HepG2 (cell line): ENCODE measurements around the gene PCBP4. TPM values are rescaled to one million over a fixed set of nuclear protein-coding genes. Genes with fewer than 3 reads are reported as not detected.

Source experiments
- GMEB1 ChIP-seq: sonication (generic); formaldehyde crosslinking; IDR thresholded peaks from 2 replicates; pipeline ENCODE4 v1.5.1; 2020; ENCODE audit warnings: missing genetic modification reagents, mild to moderate bottlenecking, borderline replicate concordance
- HIC2 ChIP-seq: sonication (generic); formaldehyde crosslinking; IDR thresholded peaks from 2 replicates; pipeline ENCODE4 v1.9.0; 2022; ENCODE audit warnings: low read depth, missing genetic modification reagents
- HNF4A ChIP-seq: sonication (generic); formaldehyde crosslinking; IDR thresholded peaks from 2 replicates; pipeline ENCODE4 v1.4.0; 2020; ENCODE audit warnings: missing genetic modification reagents
- MTA3 ChIP-seq: sonication (generic); formaldehyde crosslinking; IDR thresholded peaks from 2 replicates; pipeline ENCODE4 v1.4.0; 2020; ENCODE audit warnings: missing genetic modification reagents
- MZF1 ChIP-seq: sonication (generic); formaldehyde crosslinking; IDR thresholded peaks from 2 replicates; pipeline ENCODE4 v1.8.1; 2023; ENCODE audit warnings: mild to moderate bottlenecking, missing genetic modification reagents, borderline replicate concordance
- NCOA1 ChIP-seq: sonication (generic); formaldehyde crosslinking; IDR thresholded peaks from 2 replicates; pipeline ENCODE4 v1.9.0; 2021; ENCODE audit warnings: missing genetic modification reagents
- NFYB ChIP-seq: sonication (generic); formaldehyde crosslinking; IDR thresholded peaks from 2 replicates; pipeline ENCODE4 v1.4.0; 2020; ENCODE audit warnings: missing genetic modification reagents
- NONO ChIP-seq, 2 experiments: fragments of 450-650 bp in 1 of 2; sonication (generic) in 1 of 2; formaldehyde crosslinking in 1 of 2; IDR thresholded peaks in 1 of 2; conservative IDR thresholded peaks in 1 of 2; 2 replicates each; pipeline versions ENCODE4 v1.6.1 to v1.8.0; 2017 to 2022; ENCODE audit warnings: mild to moderate bottlenecking in 1 of 2, missing genetic modification reagents in 1 of 2, moderate library complexity in 1 of 2
- POLR2A ChIP-seq, 2 experiments: IDR thresholded peaks; 2 replicates each; pipeline ENCODE4 v1.6.1; 2011; ENCODE audit warnings: low read depth in 2 of 2, low read length in 2 of 2, mild to moderate bottlenecking in 1 of 2, moderate library complexity in 1 of 2; ENCODE audit not compliant: insufficient read depth in 1 of 2
- REXO4 ChIP-seq: sonication (generic); formaldehyde crosslinking; IDR thresholded peaks from 2 replicates; pipeline ENCODE4 v1.8.0; 2022; ENCODE audit warnings: missing genetic modification reagents, mild to moderate bottlenecking, borderline replicate concordance
- SATB2 ChIP-seq: sonication (generic); formaldehyde crosslinking; IDR thresholded peaks from 2 replicates; pipeline ENCODE4 v1.5.0; 2020; ENCODE audit warnings: missing genetic modification reagents
- SMARCE1 ChIP-seq: fragments of 450-650 bp; IDR thresholded peaks from 2 replicates; pipeline ENCODE4 v1.6.1; 2017; ENCODE audit warnings: borderline replicate concordance
- SP140L ChIP-seq: sonication (generic); formaldehyde crosslinking; IDR thresholded peaks from 2 replicates; pipeline ENCODE4 v1.4.0; 2020; ENCODE audit warnings: missing genetic modification reagents, borderline replicate concordance
- STAT5B ChIP-seq: sonication (generic); formaldehyde crosslinking; IDR thresholded peaks from 2 replicates; pipeline ENCODE4 v1.4.0; 2020; ENCODE audit warnings: missing genetic modification reagents
- TCF7L2 ChIP-seq: IDR thresholded peaks from 2 replicates; pipeline ENCODE4 v1.6.1; 2011; ENCODE audit warnings: mild to moderate bottlenecking, low read depth, low read length, moderate library complexity
- TEF ChIP-seq: sonication (generic); formaldehyde crosslinking; IDR thresholded peaks from 2 replicates; pipeline ENCODE4 v1.5.0; 2020; ENCODE audit warnings: missing genetic modification reagents
- THAP8 ChIP-seq: sonication (generic); formaldehyde crosslinking; IDR thresholded peaks from 2 replicates; pipeline ENCODE4 v1.5.1; 2020; ENCODE audit warnings: missing genetic modification reagents, mild to moderate bottlenecking, borderline replicate concordance
- ZFP36L2 ChIP-seq: sonication (generic); formaldehyde crosslinking; IDR thresholded peaks from 2 replicates; pipeline ENCODE4 v1.4.0; 2020; ENCODE audit warnings: missing genetic modification reagents
- ZNF12 ChIP-seq: sonication (generic); formaldehyde crosslinking; IDR thresholded peaks from 2 replicates; pipeline ENCODE4 v1.5.0; 2020; ENCODE audit warnings: missing genetic modification reagents
- ZNF501 ChIP-seq: sonication (generic); formaldehyde crosslinking; IDR thresholded peaks from 2 replicates; pipeline ENCODE4 v1.5.1; 2020; ENCODE audit warnings: mild to moderate bottlenecking, moderate library complexity, missing genetic modification reagents
- ZNF547 ChIP-seq: sonication (generic); formaldehyde crosslinking; IDR thresholded peaks from 2 replicates; pipeline ENCODE4 v1.5.1; 2020; ENCODE audit warnings: mild to moderate bottlenecking, missing genetic modification reagents
- ZNF563 ChIP-seq: sonication (generic); formaldehyde crosslinking; IDR thresholded peaks from 2 replicates; pipeline ENCODE4 v1.8.0; 2022; ENCODE audit warnings: mild to moderate bottlenecking, moderate library complexity, missing genetic modification reagents
- ZNF644 ChIP-seq: IDR thresholded peaks from 2 replicates; pipeline ENCODE4 v1.6.1; 2016; ENCODE audit warnings: low read depth
- ZNF670 ChIP-seq: sonication (generic); formaldehyde crosslinking; IDR thresholded peaks from 2 replicates; pipeline ENCODE4 v1.8.0; 2022; ENCODE audit warnings: mild to moderate bottlenecking, missing genetic modification reagents, borderline replicate concordance
- ZNF770 ChIP-seq: sonication (generic); formaldehyde crosslinking; IDR thresholded peaks from 2 replicates; pipeline ENCODE4 v1.5.0; 2020; ENCODE audit warnings: mild to moderate bottlenecking, missing genetic modification reagents
- ZNF839 ChIP-seq: sonication (generic); formaldehyde crosslinking; IDR thresholded peaks from 2 replicates; pipeline ENCODE4 v1.4.0; 2020; ENCODE audit warnings: missing genetic modification reagents, mild to moderate bottlenecking, borderline replicate concordance
- polyA plus RNA-seq, 8 experiments: library from polyadenylated mRNA; depleted of rRNA in 3 of 8; stranded (reverse) in 7 of 8; unstranded in 1 of 8; fragments of >200 nt; fragmentation: Illumina TruSeq in 4 of 8; extraction: Trizol in 4 of 8; gene quantifications; 2 replicates each; pipeline versions ENCODE4 v1.2.1 to v1.2.3, GENCODE V29; 2011 to 2016; ENCODE audit warnings: low read depth in 4 of 8, missing spikeins in 1 of 8, mixed read lengths in 1 of 8; ENCODE audit not compliant: insufficient read depth in 1 of 8
- total RNA-seq, 5 experiments: library from RNA; depleted of rRNA; stranded (reverse); fragments of >200 nt; fragmentation: Illumina TruSeq; extraction: Trizol; gene quantifications; 2 replicates each; pipeline ENCODE4 v1.2.3, GENCODE V29; 2016; ENCODE audit warnings: low read depth in 1 of 5

Gene PCBP4
- total and polyA plus RNA-seq, 2 of the 13 experiments (the other 11 are each of a cell fraction or from before 2014, with no cell fraction given) = 36.8 to 51.3 TPM

- no peak for TF ChIP-seq ZNF547 (CRISPR knock-in tag)
- TF ChIP-seq ZFP36L2 (CRISPR knock-in tag) = no peak
- TF ChIP-seq ZNF501 (CRISPR knock-in tag) = 0 out of 2 replicates have a peak, but pooled peaks have one; percentile 16
- no peak for TF ChIP-seq SATB2
- TF ChIP-seq GMEB1 = no peak
- TF ChIP-seq HNF4A = no peak
- no peak for TF ChIP-seq MTA3 (CRISPR knock-in tag)
- no peak for TF ChIP-seq POLR2A (IDR thresholded peaks at IDR 0.05; ENCODE audit: insufficient read depth in 1 of 2, low read depth in 2 of 2, low read length in 2 of 2)
- TF ChIP-seq NONO (IDR thresholded peaks at IDR 0.05) = no peak
- TF ChIP-seq NONO (CRISPR knock-in tag; conservative IDR thresholded peaks at IDR 0.05) = 0 out of 2 replicates have a peak, but pooled peaks have one; percentile 58
- no peak for TF ChIP-seq TCF7L2
- no peak for TF ChIP-seq SMARCE1
- no peak for TF ChIP-seq ZNF839 (CRISPR knock-in tag)
- TF ChIP-seq SP140L (CRISPR knock-in tag) = no peak
- TF ChIP-seq REXO4 (CRISPR knock-in tag) = no peak
- TF ChIP-seq NCOA1 = no peak
- TF ChIP-seq ZNF12 (CRISPR knock-in tag) = no peak
- TF ChIP-seq ZNF644 (CRISPR knock-in tag) = no peak
- TF ChIP-seq THAP8 (CRISPR knock-in tag) = no peak
- no peak for TF ChIP-seq ZNF670 (CRISPR knock-in tag)
- TF ChIP-seq TEF = no peak
- no peak for TF ChIP-seq ZNF770
- TF ChIP-seq ZNF563 (CRISPR knock-in tag) = no peak
- TF ChIP-seq MZF1 (CRISPR knock-in tag) = no peak
- TF ChIP-seq NFYB = no peak
- TF ChIP-seq HIC2 (CRISPR knock-in tag) = peak; percentile 48; the same call in 1 of the 2 replicates
- no peak for TF ChIP-seq STAT5B (CRISPR knock-in tag)
These were observed 34.3 kb upstream of the PCBP4 start (continued) for GRCh38 chr3:52001443-52001974.
